Measurements from ENCODE around the gene MPC2. TPM values are rescaled to one million over a fixed set of nuclear protein-coding genes. Genes with fewer than 3 reads are reported as not detected.

The MPC2 gene
- total RNA-seq, 1 experiment from 2014 or later, result 49.9 TPM

DNA sequence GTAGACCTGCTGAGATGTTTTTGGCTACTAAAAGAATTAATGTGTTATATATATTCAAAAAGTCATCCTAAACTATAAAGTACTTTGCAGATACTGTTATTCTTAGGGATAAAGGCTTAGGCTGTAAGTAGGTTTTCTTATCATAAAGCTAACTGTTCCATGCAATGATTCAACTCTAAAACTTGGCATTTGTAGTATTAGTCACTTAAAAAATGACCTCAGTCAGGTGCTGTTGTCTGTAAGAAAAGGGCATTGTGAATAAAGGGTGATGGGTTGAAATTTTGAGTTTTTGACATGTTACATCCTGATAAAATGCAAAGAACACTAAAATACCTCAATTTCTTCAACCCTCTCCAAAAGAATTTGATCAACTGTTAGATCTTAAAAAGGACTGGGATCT is 55.8 kb downstream of the MPC2 start:
- ChIA-PET CTCF (no interaction called here), RAD21 (ENCODE audit: low non-redundant PET in 1 of 2, low total read pairs in 2 of 2, uncharacterized antibody in 2 of 2, unreplicated experiment in 2 of 2) (no interaction called here), POLR2A (no interaction called here)
- H3K9me2 ChIP-seq (ENCODE audit: insufficient read depth), result no peaks in the 10 kb centered on the region
- H3K4me2 ChIP-seq (ENCODE audit: low read length), result no peak overlapping the region
- no peaks in the 10 kb centered on the region for H3K9me3 ChIP-seq (ENCODE audit: control insufficient read depth in 1 of 2, insufficient read depth in 1 of 2, low read depth in 1 of 2, low read length in 2 of 2)
- intact Hi-C loops (cut with micrococcal nuclease), result no loop called here
- DNase-seq (ENCODE audit: low read depth, low spot score) (no peak), ATAC-seq (no peak)
- H3K4me1 ChIP-seq (ENCODE audit: control insufficient read depth in 1 of 2, insufficient read depth in 2 of 2, low read length in 2 of 2), result no peaks in the 10 kb centered on the region
- no peaks in the 10 kb centered on the region for H4K20me1 ChIP-seq (ENCODE audit: insufficient read depth)
- no peak overlapping the region for H3K9ac ChIP-seq (ENCODE audit: low read length)
- no peaks in the 10 kb centered on the region for H3K36me3 ChIP-seq (ENCODE audit: control insufficient read depth in 1 of 2, insufficient read depth in 2 of 2, low read length in 2 of 2)
- no peaks in the 10 kb centered on the region for H3K27me3 ChIP-seq (ENCODE audit: insufficient read depth, low read length)
- BruUV-seq (replicated peaks), result no TSS peak
- no peaks in the 10 kb centered on the region for H3K79me2 ChIP-seq (ENCODE audit: insufficient read depth, low read length)
- no peak overlapping the region for H3K27ac ChIP-seq (ENCODE audit: low read depth, low read length)
- H2AFZ ChIP-seq (ENCODE audit: low read depth, low read length, poor library complexity, severe bottlenecking), result no peak overlapping the region
- TF ChIP-seq CBX3 (IDR thresholded peaks at IDR 0.05; ENCODE audit: low read depth) (no peak), JUND (IDR thresholded peaks at IDR 0.05) (no peak), SRF (IDR thresholded peaks at IDR 0.05; ENCODE audit: low read depth) (no peak), ZNF274 (IDR thresholded peaks at IDR 0.05; ENCODE audit: low read depth, low read length) (no peak), EZH2 (IDR thresholded peaks at IDR 0.05) (no peak), REST (IDR thresholded peaks at IDR 0.05; ENCODE audit: low read depth) (no peak), EZH2phosphoT487 (IDR thresholded peaks at IDR 0.05; ENCODE audit: borderline replicate concordance) (no peak), POLR2AphosphoS5 (IDR thresholded peaks at IDR 0.05; ENCODE audit: low read depth, low read length) (no peak), ZBTB33 (IDR thresholded peaks at IDR 0.05; ENCODE audit: extremely low read depth, insufficient replicate concordance, low read length) (no peak), CEBPB (IDR thresholded peaks at IDR 0.05; ENCODE audit: low read depth) (no peak), RAD21 (IDR thresholded peaks at IDR 0.05; ENCODE audit: low read depth) (no peak), TCF7L2 (IDR thresholded peaks at IDR 0.05; ENCODE audit: borderline replicate concordance, extremely low read depth, insufficient read depth, insufficient read length) (no peak), YY1 (IDR thresholded peaks at IDR 0.05; ENCODE audit: extremely low read depth, insufficient replicate concordance, low read depth, low read length) (no peak), CTCF (IDR thresholded peaks at IDR 0.05 in 2 of 3, conservative IDR thresholded peaks at IDR 0.05 in 1 of 3; ENCODE audit: borderline replicate concordance in 1 of 3, insufficient read depth in 1 of 3, low read depth in 2 of 3, low read length in 2 of 3) (no peak), ZFX (IDR thresholded peaks at IDR 0.05) (no peak), ELF1 (IDR thresholded peaks at IDR 0.05; ENCODE audit: borderline replicate concordance, low read depth) (no peak)
- TF ChIP-seq, protein P1, sequence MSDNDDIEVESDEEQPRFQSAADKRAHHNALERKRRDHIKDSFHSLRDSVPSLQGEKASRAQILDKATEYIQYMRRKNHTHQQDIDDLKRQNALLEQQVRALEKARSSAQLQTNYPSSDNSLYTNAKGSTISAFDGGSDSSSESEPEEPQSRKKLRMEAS (IDR thresholded peaks at IDR 0.05), result no peak
- TF ChIP-seq, protein P2, sequence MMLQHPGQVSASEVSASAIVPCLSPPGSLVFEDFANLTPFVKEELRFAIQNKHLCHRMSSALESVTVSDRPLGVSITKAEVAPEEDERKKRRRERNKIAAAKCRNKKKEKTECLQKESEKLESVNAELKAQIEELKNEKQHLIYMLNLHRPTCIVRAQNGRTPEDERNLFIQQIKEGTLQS (IDR thresholded peaks at IDR 0.05), result no peak
- H3K4me3 ChIP-seq (replicated peaks in 1 of 2; ENCODE audit: low read depth in 1 of 2, low read length in 2 of 2), result no peak overlapping the region

All from HCT116 (cell line).